ENCODE results near the gene NRXN2. TPM values are rescaled to one million over a fixed set of nuclear protein-coding genes. Genes with fewer than 3 reads are reported as not detected.

The NRXN2 gene
- total and polyA plus RNA-seq, 10 of the 15 experiments (the other 5 are each of a cell fraction or from before 2014, with no cell fraction given) = 0.03 to 1.4 (median 0.23) TPM

GRCh38 chr11:64558869-64559268 is 164.1 kb downstream of the NRXN2 start:
- Histone ChIP-seq H3K9ac (ENCODE audit: control insufficient read depth, insufficient read depth, low read length) (no peak overlapping the region), H3K27ac (ENCODE audit: control insufficient read depth, insufficient read depth) (no peak overlapping the region), H3K4me1 (ENCODE audit: control insufficient read depth, insufficient read depth, low read length) (no peaks in the 10 kb centered on the region), H4K20me1 (ENCODE audit: control insufficient read depth, insufficient read depth) (no peaks in the 10 kb centered on the region), H2AFZ (ENCODE audit: control insufficient read depth, low read depth, low read length) (no peak overlapping the region), H3K4me2 (ENCODE audit: control insufficient read depth, insufficient read depth) (no peak overlapping the region), H3K27me3 (replicated peaks in 1 of 2; ENCODE audit: control insufficient read depth in 2 of 2, insufficient read depth in 2 of 2, low read length in 1 of 2) (peaks cover 0 to 2% of the 10 kb centered on the region in 2 experiments; a peak in 2 of 4 replicates), H3K36me3 (ENCODE audit: control insufficient read depth in 2 of 2, insufficient read depth in 2 of 2, low read length in 1 of 2) (no peaks in the 10 kb centered on the region), H3K9me3 (replicated peaks; ENCODE audit: control insufficient read depth, insufficient read depth, low read length) (no peaks in the 10 kb centered on the region), H3K79me2 (ENCODE audit: control insufficient read depth, insufficient read depth, low read length) (no peaks in the 10 kb centered on the region), H3K4me3 (no peak overlapping the region)
- intact Hi-C loops (cut with micrococcal nuclease; ENCODE audit: unreplicated experiment) (no loop called here), in situ Hi-C loops (cut with MboI) (no loop called here)
- FAIRE-seq (no peak), ATAC-seq (no peak), DNase-seq (ENCODE audit: low read depth, low spot score) (no peak)
- WGBS (ENCODE audit: insufficient coverage, insufficient replicate concordance, low lambda C conversion rate, missing lambda C conversion rate) = 36% methylated on average over 9 of the region's 9 CpGs
- BruUV-seq (replicated peaks) = no TSS peak
- POLR2A ChIA-PET = no interaction called here
- CTCF ChIA-PET = interaction anchor here (1.6 kb wide), 1 partner anchor 87 kb away, joined by 5 read pairs; no protein-coding TSS in a partner anchor
- TF ChIP-seq TCF3 (IDR thresholded peaks at IDR 0.05; ENCODE audit: borderline replicate concordance, insufficient read depth, low read depth, low read length) (no peak), HDAC2 (IDR thresholded peaks at IDR 0.05) (no peak), DPF2 (IDR thresholded peaks at IDR 0.05) (no peak), PAX8 (IDR thresholded peaks at IDR 0.05) (no peak)
- TF ChIP-seq, protein P1, sequence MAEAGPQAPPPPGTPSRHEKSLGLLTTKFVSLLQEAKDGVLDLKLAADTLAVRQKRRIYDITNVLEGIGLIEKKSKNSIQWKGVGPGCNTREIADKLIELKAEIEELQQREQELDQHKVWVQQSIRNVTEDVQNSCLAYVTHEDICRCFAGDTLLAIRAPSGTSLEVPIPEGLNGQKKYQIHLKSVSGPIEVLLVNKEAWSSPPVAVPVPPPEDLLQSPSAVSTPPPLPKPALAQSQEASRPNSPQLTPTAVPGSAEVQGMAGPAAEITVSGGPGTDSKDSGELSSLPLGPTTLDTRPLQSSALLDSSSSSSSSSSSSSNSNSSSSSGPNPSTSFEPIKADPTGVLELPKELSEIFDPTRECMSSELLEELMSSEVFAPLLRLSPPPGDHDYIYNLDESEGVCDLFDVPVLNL (IDR thresholded peaks at IDR 0.05; ENCODE audit: low read depth, low read length) = no peak
- TF ChIP-seq, protein P2, sequence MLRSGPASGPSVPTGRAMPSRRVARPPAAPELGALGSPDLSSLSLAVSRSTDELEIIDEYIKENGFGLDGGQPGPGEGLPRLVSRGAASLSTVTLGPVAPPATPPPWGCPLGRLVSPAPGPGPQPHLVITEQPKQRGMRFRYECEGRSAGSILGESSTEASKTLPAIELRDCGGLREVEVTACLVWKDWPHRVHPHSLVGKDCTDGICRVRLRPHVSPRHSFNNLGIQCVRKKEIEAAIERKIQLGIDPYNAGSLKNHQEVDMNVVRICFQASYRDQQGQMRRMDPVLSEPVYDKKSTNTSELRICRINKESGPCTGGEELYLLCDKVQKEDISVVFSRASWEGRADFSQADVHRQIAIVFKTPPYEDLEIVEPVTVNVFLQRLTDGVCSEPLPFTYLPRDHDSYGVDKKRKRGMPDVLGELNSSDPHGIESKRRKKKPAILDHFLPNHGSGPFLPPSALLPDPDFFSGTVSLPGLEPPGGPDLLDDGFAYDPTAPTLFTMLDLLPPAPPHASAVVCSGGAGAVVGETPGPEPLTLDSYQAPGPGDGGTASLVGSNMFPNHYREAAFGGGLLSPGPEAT (IDR thresholded peaks at IDR 0.05; ENCODE audit: low read depth) = no peak
- RAD21 ChIA-PET (ENCODE audit: unreplicated experiment) = no interaction called here
- SMC1A ChIA-PET (ENCODE audit: uncharacterized antibody, unreplicated experiment) = interaction anchor here (1.0 kb wide), 1 partner anchor 94 kb away, joined by 3 read pairs; no protein-coding TSS in a partner anchor
